Cardiac muscle cell (in vitro differentiated cells and primary cell): ENCODE results near the gene REM2. TPM values are rescaled to one million over a fixed set of nuclear protein-coding genes. Genes with fewer than 3 reads are reported as not detected.
A peak's percentile ranks its signal among the peaks of the same experiment; 100 is the strongest.

Source experiments
- DNase-seq, 2 donors: peaks; one replicate each; pipeline versions ENCODE4 v3.0.0 to v3.0.0-alpha.2; 2010 to 2017; ENCODE audit warnings: low read depth in 1 of 2, low spot score in 1 of 2
- H3K27ac ChIP-seq: fragments of 200-600 bp; sonication (generic); 2 replicates; pipeline ENCODE4 v1.5.1; 2016
- H3K27me3 ChIP-seq: fragments of 200-600 bp; sonication (generic); 2 replicates; pipeline ENCODE4 v1.6.0; 2016; ENCODE audit warnings: control low read depth
- H3K36me3 ChIP-seq: fragments of 200-600 bp; sonication (generic); 2 replicates; pipeline ENCODE4 v1.5.1; 2016; ENCODE audit warnings: control low read depth
- H3K4me1 ChIP-seq: fragments of 200-600 bp; sonication (generic); 2 replicates; pipeline ENCODE4 v1.8.1; 2017; ENCODE audit warnings: low read depth, mild to moderate bottlenecking, mixed run types
- H3K4me3 ChIP-seq: fragments of 200-600 bp; sonication (generic); 2 replicates; pipeline ENCODE4 v1.5.1; 2016; ENCODE audit warnings: mild to moderate bottlenecking
- H3K9me3 ChIP-seq: fragments of 200-600 bp; sonication (generic); 2 replicates; pipeline ENCODE4 v1.5.1; 2017; ENCODE audit warnings: low read depth, mild to moderate bottlenecking, control low read depth
- CTCF ChIP-seq: IDR thresholded peaks from 2 replicates; pipeline ENCODE4 v1.5.1; 2012; ENCODE audit warnings: low read depth, mild to moderate bottlenecking, low read length
- polyA plus RNA-seq: library from polyadenylated mRNA; unstranded; fragments of >200 nt; fragmentation: Nextera tagmentation; extraction: Ambion mirVana; gene quantifications from 2 replicates; pipeline ENCODE4 v1.2.1, GENCODE V29; 2016
- total RNA-seq: library from RNA; depleted of rRNA; stranded (reverse); fragments of >200 nt; gene quantifications from 2 replicates; pipeline ENCODE4 v1.2.3, GENCODE V29; 2016

The REM2 gene
- total and polyA plus RNA-seq, 2 experiments from 2014 or later, result 2.7 to 5.1 TPM

- Histone ChIP-seq H3K4me3 (no peak overlapping the region), H3K27ac (no peak overlapping the region), H3K4me1 (peaks cover 7% of the 10 kb centered on the region), H3K36me3 (peaks cover 41% of the 10 kb centered on the region), H3K9me3 (no peaks in the 10 kb centered on the region), H3K27me3 (no peaks in the 10 kb centered on the region)
- no peak for TF ChIP-seq CTCF
- no peak for DNase-seq
These were observed 39.3 kb downstream of the REM2 start for GRCh38 chr14:22922294-22922693.

- Histone ChIP-seq H3K27ac (no peak overlapping the region), H3K4me3 (no peak overlapping the region), H3K9me3 (no peaks in the 10 kb centered on the region), H3K27me3 (no peaks in the 10 kb centered on the region), H3K36me3 (peaks cover 41% of the 10 kb centered on the region), H3K4me1 (peaks cover 11% of the 10 kb centered on the region)
- no peak for TF ChIP-seq CTCF
- no peak for DNase-seq
These were observed 40.7 kb downstream of the REM2 start for GRCh38 chr14:22923746-22924145.

GRCh38 chr14:22925513-22925912 is 42.5 kb downstream of the REM2 start:
- H3K36me3 ChIP-seq, result peaks cover 37% of the 10 kb centered on the region
- H3K4me3 ChIP-seq, result no peak overlapping the region
- H3K4me1 ChIP-seq, result peaks cover 7% of the 10 kb centered on the region
- no peaks in the 10 kb centered on the region for H3K9me3 ChIP-seq
- TF ChIP-seq CTCF, result no peak
- no peak for DNase-seq
- H3K27ac ChIP-seq, result no peak overlapping the region
- no peaks in the 10 kb centered on the region for H3K27me3 ChIP-seq

- DNase-seq, result no peak
- H3K36me3 ChIP-seq, result peaks cover 29% of the 10 kb centered on the region
- H3K27ac ChIP-seq, result no peak overlapping the region
- TF ChIP-seq CTCF, result no peak
- H3K9me3 ChIP-seq, result no peaks in the 10 kb centered on the region
- peaks cover 7% of the 10 kb centered on the region for H3K4me1 ChIP-seq
- H3K4me3 ChIP-seq, result no peak overlapping the region
- H3K27me3 ChIP-seq, result no peaks in the 10 kb centered on the region
These were observed 43.3 kb downstream of the REM2 start for GRCh38 chr14:22926316-22926715.

GRCh38 chr14:22928237-22929103 is 45.4 kb downstream of the REM2 start:
- no peaks in the 10 kb centered on the region for H3K9me3 ChIP-seq
- H3K36me3 ChIP-seq, result peaks cover 22% of the 10 kb centered on the region
- peaks cover 7% of the 10 kb centered on the region for H3K4me1 ChIP-seq
- H3K4me3 ChIP-seq, result peak overlapping the region; percentile 79
- DNase-seq, result no peak
- H3K27ac ChIP-seq, result peak overlapping the region; percentile 86
- H3K27me3 ChIP-seq, result no peaks in the 10 kb centered on the region
- no peak for TF ChIP-seq CTCF
